A673 (cell line): ENCODE measurements around the gene EDDM13.

ENCODE experiments used
- EZH2 ChIP-seq: fragments of 200-600 bp; sonication (generic); IDR thresholded peaks from 2 replicates; pipeline ENCODE4 v1.6.1; 2017; ENCODE audit warnings: borderline replicate concordance, low read depth, mild to moderate bottlenecking, mixed read lengths, antibody characterized with exemption, low read length; ENCODE audit not compliant: poor library complexity, severe bottlenecking
- TF ChIP-seq, protein P1 (sequence below): fragments of 300-800, 200-600 bp; sonication (generic); conservative IDR thresholded peaks from 2 replicates; pipeline ENCODE4 v1.5.1; 2017; ENCODE audit warnings: low read depth, mild to moderate bottlenecking, antibody characterized with exemption, low read length, moderate library complexity, mixed read lengths

DNA sequence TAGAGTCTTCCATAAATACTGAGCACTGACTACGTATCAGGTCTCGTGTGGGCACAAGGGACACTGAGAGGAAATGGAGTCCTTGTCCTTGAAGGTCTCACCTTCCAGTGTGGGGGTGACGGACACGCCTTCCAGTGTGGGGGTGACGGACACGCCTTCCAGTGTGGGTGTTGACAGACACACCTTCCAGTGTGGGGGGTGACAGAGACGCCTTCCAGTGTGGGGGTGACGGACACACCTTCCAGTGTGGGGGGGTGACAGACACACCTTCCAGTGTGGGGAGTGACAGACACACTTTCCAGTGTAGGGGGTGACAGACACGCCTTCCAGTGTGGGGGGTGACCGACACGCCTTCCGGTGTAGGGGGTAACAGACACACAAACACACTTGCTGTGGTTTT is 14.3 kb upstream of the EDDM13 start:
- TF ChIP-seq, protein P1, sequence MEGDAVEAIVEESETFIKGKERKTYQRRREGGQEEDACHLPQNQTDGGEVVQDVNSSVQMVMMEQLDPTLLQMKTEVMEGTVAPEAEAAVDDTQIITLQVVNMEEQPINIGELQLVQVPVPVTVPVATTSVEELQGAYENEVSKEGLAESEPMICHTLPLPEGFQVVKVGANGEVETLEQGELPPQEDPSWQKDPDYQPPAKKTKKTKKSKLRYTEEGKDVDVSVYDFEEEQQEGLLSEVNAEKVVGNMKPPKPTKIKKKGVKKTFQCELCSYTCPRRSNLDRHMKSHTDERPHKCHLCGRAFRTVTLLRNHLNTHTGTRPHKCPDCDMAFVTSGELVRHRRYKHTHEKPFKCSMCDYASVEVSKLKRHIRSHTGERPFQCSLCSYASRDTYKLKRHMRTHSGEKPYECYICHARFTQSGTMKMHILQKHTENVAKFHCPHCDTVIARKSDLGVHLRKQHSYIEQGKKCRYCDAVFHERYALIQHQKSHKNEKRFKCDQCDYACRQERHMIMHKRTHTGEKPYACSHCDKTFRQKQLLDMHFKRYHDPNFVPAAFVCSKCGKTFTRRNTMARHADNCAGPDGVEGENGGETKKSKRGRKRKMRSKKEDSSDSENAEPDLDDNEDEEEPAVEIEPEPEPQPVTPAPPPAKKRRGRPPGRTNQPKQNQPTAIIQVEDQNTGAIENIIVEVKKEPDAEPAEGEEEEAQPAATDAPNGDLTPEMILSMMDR: no peak
- no peak for TF ChIP-seq EZH2
